Glutamatergic neuron (in vitro differentiated cells): Measurements from ENCODE around the gene TGFB1. TPM values are rescaled to one million over a fixed set of nuclear protein-coding genes. Genes with fewer than 3 reads are reported as not detected.

Experiments
- DNase-seq: peaks from one replicate; pipeline ENCODE4 v3.0.0; 2022
- H3K27ac Mint-ChIP-seq: one replicate; pipeline ENCODE4 v1.8.0; 2020; ENCODE audit warnings: mild to moderate bottlenecking, mixed read lengths, inconsistent platforms; ENCODE audit not compliant: unreplicated experiment
- H3K27me3 Mint-ChIP-seq: one replicate; pipeline ENCODE4 v1.8.0; 2020; ENCODE audit warnings: mild to moderate bottlenecking, moderate library complexity, mixed read lengths, inconsistent platforms; ENCODE audit not compliant: unreplicated experiment
- H3K36me3 Mint-ChIP-seq: one replicate; pipeline ENCODE4 v1.8.0; 2020; ENCODE audit warnings: mild to moderate bottlenecking, mixed read lengths, inconsistent platforms; ENCODE audit not compliant: unreplicated experiment
- H3K4me1 Mint-ChIP-seq: one replicate; pipeline ENCODE4 v1.8.0; 2020; ENCODE audit warnings: mild to moderate bottlenecking, low read depth, mixed read lengths, inconsistent platforms; ENCODE audit not compliant: unreplicated experiment
- H3K4me3 Mint-ChIP-seq: one replicate; pipeline ENCODE4 v1.8.0; 2020; ENCODE audit warnings: mild to moderate bottlenecking, mixed read lengths, inconsistent platforms; ENCODE audit not compliant: unreplicated experiment
- H3K9me3 Mint-ChIP-seq: one replicate; pipeline ENCODE4 v1.8.0; 2020; ENCODE audit warnings: mild to moderate bottlenecking, moderate library complexity, mixed read lengths, inconsistent platforms; ENCODE audit not compliant: unreplicated experiment
- total RNA-seq: library from RNA; stranded (reverse); fragmentation: NEBNext Ultra II Directional; extraction: Animal tissue kit (Norgen Biotek cat#: 25700); gene quantifications from one replicate; pipeline ENCODE4 v1.2.1, GENCODE V29; 2021; ENCODE audit not compliant: unreplicated experiment
- TF ChIP-seq, protein P1 (sequence below): fragments of 200-600 bp; sonication (generic); IDR thresholded peaks from one replicate; pipeline ENCODE4 v1.5.0; 2021; ENCODE audit not compliant: partially characterized antibody, unreplicated experiment

TGFB1 gene
- total RNA-seq, 1 donor from 2014 or later = 26.0 TPM

DNA sequence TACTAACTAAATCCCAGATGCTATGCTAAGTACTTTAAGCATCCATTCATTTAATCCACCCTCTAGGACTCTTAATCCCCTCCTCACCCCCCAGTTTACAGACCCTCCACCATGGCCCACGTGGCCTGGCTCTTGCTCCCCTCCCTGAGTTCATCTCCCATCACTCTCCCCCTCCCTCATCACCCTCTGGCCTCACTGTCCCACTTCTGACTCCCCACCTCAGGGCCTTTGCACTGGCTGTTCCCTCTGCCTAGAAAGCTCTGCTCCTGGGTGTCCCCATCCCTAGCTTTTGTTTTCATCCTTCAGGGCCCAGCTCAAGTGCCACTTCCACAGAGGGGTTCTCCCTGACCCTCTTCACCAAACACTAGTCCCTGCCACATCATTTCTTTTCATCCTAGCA is 6.0 kb upstream of the TGFB1 start:
- H3K9me3 Mint-ChIP-seq = peaks cover 6% of the 10 kb centered on the region
- H3K36me3 Mint-ChIP-seq = no peaks in the 10 kb centered on the region
- no peak overlapping the region for H3K27ac Mint-ChIP-seq
- peaks cover 1% of the 10 kb centered on the region for H3K4me1 Mint-ChIP-seq
- H3K27me3 Mint-ChIP-seq = peaks cover 13% of the 10 kb centered on the region
- no peak for DNase-seq
- TF ChIP-seq, protein P1, sequence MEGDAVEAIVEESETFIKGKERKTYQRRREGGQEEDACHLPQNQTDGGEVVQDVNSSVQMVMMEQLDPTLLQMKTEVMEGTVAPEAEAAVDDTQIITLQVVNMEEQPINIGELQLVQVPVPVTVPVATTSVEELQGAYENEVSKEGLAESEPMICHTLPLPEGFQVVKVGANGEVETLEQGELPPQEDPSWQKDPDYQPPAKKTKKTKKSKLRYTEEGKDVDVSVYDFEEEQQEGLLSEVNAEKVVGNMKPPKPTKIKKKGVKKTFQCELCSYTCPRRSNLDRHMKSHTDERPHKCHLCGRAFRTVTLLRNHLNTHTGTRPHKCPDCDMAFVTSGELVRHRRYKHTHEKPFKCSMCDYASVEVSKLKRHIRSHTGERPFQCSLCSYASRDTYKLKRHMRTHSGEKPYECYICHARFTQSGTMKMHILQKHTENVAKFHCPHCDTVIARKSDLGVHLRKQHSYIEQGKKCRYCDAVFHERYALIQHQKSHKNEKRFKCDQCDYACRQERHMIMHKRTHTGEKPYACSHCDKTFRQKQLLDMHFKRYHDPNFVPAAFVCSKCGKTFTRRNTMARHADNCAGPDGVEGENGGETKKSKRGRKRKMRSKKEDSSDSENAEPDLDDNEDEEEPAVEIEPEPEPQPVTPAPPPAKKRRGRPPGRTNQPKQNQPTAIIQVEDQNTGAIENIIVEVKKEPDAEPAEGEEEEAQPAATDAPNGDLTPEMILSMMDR = no peak
- H3K4me3 Mint-ChIP-seq = no peak overlapping the region

DNA sequence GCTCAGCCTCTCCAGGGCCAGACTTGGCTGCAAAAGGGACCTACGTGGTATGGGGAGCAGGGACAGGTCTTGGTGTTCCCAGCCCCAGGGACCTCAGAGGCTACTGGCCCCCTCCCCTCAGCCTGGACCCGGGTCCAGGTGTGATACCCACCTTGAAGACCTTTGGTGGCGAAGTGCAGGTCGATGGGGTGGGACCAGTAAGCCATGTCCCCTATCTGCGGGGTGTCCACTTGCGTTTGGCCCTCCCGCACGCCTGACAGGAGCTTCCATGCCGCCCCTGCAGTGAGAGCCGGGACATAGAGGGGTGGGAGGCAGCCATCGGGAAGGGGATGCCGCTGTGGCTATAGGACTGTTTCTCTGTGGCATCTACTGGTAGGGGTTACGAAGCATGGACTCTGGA is 4.0 kb upstream of the TGFB1 start:
- Mint-ChIP-seq H3K9me3 (peaks cover 8% of the 10 kb centered on the region), H3K4me1 (peaks cover 1% of the 10 kb centered on the region), H3K4me3 (no peak overlapping the region), H3K27ac (no peak overlapping the region), H3K27me3 (peaks cover 9% of the 10 kb centered on the region), H3K36me3 (no peaks in the 10 kb centered on the region)
- TF ChIP-seq, protein P1 = no peak
- no peak for DNase-seq

DNA sequence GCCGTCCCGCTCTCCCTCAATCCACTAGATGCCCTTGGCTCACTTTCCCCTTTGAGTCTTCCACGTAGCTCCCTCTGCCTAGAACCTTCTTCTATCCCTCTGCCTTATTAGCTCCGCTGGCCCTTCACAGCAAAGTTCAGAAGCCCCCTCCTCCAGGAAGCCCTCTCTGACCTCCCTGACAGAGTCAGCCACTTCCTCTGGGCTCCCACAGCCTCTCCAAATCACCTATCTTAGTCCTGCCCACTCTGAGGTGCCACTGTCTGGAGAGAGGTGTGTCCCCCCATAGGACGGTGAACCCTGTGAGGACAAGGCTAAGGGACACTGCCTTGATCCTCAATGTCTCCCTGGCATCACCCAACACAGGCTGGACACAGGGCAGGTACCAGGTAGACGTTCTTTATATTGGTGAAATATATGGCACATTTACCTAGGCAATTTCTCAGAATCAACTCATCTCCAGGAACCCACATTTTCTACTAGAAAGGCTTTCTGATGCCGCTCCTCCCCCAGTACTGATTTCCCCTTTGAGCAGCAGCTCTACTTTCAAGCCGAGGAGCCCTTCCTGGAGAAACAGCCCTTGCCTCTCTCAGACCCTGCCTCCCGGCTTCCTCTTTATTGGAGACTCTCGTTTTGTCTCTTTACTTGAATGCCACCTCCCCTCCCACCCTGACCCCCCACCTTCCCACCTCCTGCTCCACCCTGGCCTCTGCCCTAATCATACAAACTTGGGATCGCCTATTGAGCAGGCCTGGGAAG is 3.4 kb upstream of the TGFB1 start:
- Mint-ChIP-seq H3K27ac (no peak overlapping the region), H3K36me3 (no peaks in the 10 kb centered on the region), H3K4me1 (peaks cover 1% of the 10 kb centered on the region), H3K4me3 (no peak overlapping the region), H3K27me3 (peaks cover 11% of the 10 kb centered on the region), H3K9me3 (peaks cover 8% of the 10 kb centered on the region)
- no peak for DNase-seq
- TF ChIP-seq, protein P1 = no peak

DNA sequence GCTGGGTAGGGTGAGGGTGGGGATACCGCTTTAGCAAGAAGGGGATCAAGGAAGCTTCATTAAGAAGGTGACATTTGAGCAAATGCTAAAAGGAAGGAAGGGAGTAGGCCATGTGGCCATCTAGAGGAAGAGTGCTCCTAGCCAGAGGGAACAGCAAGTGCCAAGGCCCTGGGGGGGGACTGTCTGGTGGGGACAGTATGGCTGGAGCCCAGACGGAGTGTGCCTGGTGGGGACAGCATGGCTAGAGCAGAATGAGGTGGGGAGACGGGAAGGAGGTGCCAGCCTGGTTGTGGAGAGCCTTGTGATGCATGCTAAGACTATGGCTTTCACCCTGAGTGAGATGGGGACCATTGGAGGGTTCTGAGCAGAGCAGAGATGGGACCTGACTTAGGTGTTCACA is 2.1 kb upstream of the TGFB1 start:
- H3K4me3 Mint-ChIP-seq = no peak overlapping the region
- DNase-seq = no peak
- peaks cover 11% of the 10 kb centered on the region for H3K9me3 Mint-ChIP-seq
- TF ChIP-seq, protein P1 = no peak
- peaks cover 8% of the 10 kb centered on the region for H3K4me1 Mint-ChIP-seq
- H3K27me3 Mint-ChIP-seq = peaks cover 18% of the 10 kb centered on the region
- H3K27ac Mint-ChIP-seq = no peak overlapping the region
- peaks cover 3% of the 10 kb centered on the region for H3K36me3 Mint-ChIP-seq

DNA sequence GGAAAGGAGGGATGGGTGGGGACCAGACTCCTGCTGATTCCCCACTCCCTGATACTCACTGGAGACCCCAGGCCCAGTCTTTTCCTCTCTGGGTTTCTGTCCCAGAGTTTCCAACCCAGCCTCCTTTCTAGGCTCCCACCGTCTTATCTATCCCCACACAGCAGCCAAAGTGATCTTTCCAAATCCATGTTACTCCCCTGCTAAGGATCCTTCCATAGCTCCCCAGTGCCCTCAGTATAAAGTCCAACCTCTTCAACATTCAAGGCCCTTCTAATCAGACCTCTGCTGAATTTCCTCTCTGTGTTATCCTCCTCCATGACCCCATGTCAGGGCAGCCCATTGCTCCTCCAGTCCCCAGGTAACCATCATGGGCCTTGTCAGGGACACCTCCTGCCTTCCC is 1.3 kb upstream of the TGFB1 start:
- H3K4me3 Mint-ChIP-seq = peak overlapping the region; percentile 82
- TF ChIP-seq, protein P1 = no peak
- H3K9me3 Mint-ChIP-seq = peaks cover 12% of the 10 kb centered on the region
- peak overlapping the region; percentile 38 for H3K27ac Mint-ChIP-seq
- no peak for DNase-seq
- H3K36me3 Mint-ChIP-seq = peaks cover 5% of the 10 kb centered on the region
- peaks cover 9% of the 10 kb centered on the region for H3K4me1 Mint-ChIP-seq
- H3K27me3 Mint-ChIP-seq = peaks cover 20% of the 10 kb centered on the region
